Ovary (tissue), 3 donors: ENCODE results near the gene ADGRE3.

ENCODE experiments used
- EP300 ChIP-seq: sonication (generic); formaldehyde crosslinking; IDR thresholded peaks from one replicate; pipeline ENCODE4 v1.6.1; 2017; ENCODE audit warnings: antibody characterized with exemption
- TF ChIP-seq, protein P1 (sequence below), 3 donors: fragments of 450-650 bp in 2 of 3; fragments of 200-600 bp in 1 of 3; IDR thresholded peaks; one replicate each; pipeline versions ENCODE4 v1.5.1 to v1.8.0; 2016 to 2022; ENCODE audit warnings: antibody characterized with exemption in 3 of 3, mild to moderate bottlenecking in 1 of 3
- donor health status: DM: no; HTN: no; CAD: no.

DNA sequence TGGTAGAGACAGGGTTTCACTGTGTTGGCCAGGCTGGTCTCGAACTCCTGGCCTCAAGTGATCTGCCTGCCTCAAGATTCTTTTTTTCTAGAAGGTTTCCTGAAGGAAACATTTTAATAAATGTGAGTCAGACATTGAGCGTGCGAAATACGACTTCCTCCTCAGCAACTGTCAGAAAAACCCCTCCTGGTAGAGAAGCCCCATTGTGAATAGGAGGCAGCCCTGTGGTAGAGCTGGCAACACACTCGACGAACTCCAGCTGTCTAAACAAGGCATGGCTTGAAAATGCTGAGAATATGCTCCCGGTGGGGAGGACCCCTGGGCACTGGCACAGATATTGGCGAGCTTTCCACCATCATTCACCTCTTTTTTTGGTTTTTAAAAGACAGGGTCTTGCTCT, 25.0 kb upstream of the ADGRE3 start:
- TF ChIP-seq, protein P1, sequence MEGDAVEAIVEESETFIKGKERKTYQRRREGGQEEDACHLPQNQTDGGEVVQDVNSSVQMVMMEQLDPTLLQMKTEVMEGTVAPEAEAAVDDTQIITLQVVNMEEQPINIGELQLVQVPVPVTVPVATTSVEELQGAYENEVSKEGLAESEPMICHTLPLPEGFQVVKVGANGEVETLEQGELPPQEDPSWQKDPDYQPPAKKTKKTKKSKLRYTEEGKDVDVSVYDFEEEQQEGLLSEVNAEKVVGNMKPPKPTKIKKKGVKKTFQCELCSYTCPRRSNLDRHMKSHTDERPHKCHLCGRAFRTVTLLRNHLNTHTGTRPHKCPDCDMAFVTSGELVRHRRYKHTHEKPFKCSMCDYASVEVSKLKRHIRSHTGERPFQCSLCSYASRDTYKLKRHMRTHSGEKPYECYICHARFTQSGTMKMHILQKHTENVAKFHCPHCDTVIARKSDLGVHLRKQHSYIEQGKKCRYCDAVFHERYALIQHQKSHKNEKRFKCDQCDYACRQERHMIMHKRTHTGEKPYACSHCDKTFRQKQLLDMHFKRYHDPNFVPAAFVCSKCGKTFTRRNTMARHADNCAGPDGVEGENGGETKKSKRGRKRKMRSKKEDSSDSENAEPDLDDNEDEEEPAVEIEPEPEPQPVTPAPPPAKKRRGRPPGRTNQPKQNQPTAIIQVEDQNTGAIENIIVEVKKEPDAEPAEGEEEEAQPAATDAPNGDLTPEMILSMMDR (IDR thresholded peaks at IDR 0.05) = no peak
- no peak for TF ChIP-seq EP300
